ENCODE measurements around the gene NTSR1.

DNA sequence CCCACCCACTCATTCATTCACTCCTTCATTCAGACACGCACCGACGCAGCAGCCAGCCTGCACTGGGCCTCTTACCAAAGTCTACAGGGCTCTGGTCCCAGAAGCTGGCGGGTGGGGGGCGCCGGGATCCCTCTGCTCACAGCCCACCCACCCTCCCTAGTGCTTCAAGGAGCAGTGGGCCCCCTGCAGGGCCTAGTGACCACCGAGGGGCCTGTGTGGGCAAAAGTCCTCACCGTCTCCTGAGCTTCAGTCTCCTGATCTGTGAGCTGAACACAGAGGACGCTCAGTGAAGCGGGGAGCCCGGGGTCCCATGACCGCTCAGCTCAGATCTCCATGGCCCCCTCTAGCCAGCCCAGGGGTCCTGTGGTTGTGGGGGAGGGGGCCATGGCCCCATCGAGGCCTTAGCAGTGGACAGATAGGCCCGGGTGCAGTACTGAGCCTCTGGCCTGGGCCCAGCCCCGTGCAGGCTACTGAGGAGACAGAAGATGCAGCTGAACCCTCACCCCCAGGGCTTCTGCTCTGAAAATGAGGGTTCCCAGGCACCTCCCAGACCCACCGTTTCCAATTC, 54.2 kb downstream of the NTSR1 start:
- TF ChIP-seq, protein P1, sequence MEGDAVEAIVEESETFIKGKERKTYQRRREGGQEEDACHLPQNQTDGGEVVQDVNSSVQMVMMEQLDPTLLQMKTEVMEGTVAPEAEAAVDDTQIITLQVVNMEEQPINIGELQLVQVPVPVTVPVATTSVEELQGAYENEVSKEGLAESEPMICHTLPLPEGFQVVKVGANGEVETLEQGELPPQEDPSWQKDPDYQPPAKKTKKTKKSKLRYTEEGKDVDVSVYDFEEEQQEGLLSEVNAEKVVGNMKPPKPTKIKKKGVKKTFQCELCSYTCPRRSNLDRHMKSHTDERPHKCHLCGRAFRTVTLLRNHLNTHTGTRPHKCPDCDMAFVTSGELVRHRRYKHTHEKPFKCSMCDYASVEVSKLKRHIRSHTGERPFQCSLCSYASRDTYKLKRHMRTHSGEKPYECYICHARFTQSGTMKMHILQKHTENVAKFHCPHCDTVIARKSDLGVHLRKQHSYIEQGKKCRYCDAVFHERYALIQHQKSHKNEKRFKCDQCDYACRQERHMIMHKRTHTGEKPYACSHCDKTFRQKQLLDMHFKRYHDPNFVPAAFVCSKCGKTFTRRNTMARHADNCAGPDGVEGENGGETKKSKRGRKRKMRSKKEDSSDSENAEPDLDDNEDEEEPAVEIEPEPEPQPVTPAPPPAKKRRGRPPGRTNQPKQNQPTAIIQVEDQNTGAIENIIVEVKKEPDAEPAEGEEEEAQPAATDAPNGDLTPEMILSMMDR (IDR thresholded peaks at IDR 0.05), result no peak
- TF ChIP-seq EZH2 (IDR thresholded peaks at IDR 0.05), result no peak

All from neural progenitor cell (in vitro differentiated cells).